Hematopoietic multipotent progenitor cell treated with erythropoietin and hydrocortisone succinate and interleukin-3 and kit ligand, for 15 days (in vitro differentiated cells): ENCODE measurements around the gene TM4SF18.

Source experiments
- DNase-seq: peaks from one replicate; pipeline ENCODE4 v3.0.0-alpha.2; 2015; ENCODE audit warnings: low spot score

Gene TM4SF18

GRCh38 chr3:149330609-149331331, 2.7 kb downstream of the TM4SF18 start:
- no peak for DNase-seq

- DNase-seq = no peak
Observed at GRCh38 chr3:149327156-149327555, 6.3 kb downstream of the TM4SF18 start.

GRCh38 chr3:149325581-149325980, 7.9 kb downstream of the TM4SF18 start:
- no peak for DNase-seq

GRCh38 chr3:149324332-149324731, 9.1 kb downstream of the TM4SF18 start:
- DNase-seq = no peak

GRCh38 chr3:149321640-149322039, 11.8 kb downstream of the TM4SF18 start:
- DNase-seq = no peak

GRCh38 chr3:149321136-149321535, 12.3 kb downstream of the TM4SF18 start:
- DNase-seq = no peak

GRCh38 chr3:149319750-149320149, 13.7 kb downstream of the TM4SF18 start:
- DNase-seq = no peak

GRCh38 chr3:149317072-149317471, 16.4 kb downstream of the TM4SF18 start:
- DNase-seq = no peak

- DNase-seq = no peak
Observed at GRCh38 chr3:149316437-149316836, 17.0 kb downstream of the TM4SF18 start.

- DNase-seq = no peak
Observed at GRCh38 chr3:149315694-149316093, 17.7 kb downstream of the TM4SF18 start.

- DNase-seq = no peak
Observed at GRCh38 chr3:149314807-149315578, 18.4 kb downstream of the TM4SF18 start.

- no peak for DNase-seq
Observed at GRCh38 chr3:149313542-149313941, 19.9 kb downstream of the TM4SF18 start.

GRCh38 chr3:149310796-149311534, 22.5 kb downstream of the TM4SF18 start:
- no peak for DNase-seq

- no peak for DNase-seq
Observed at GRCh38 chr3:149307435-149307783, 26.0 kb downstream of the TM4SF18 start.

GRCh38 chr3:149306751-149307434, 26.5 kb downstream of the TM4SF18 start:
- no peak for DNase-seq

- no peak for DNase-seq
Observed at GRCh38 chr3:149305376-149305775, 28.1 kb downstream of the TM4SF18 start.

GRCh38 chr3:149299938-149300801, 33.3 kb downstream of the TM4SF18 start:
- no peak for DNase-seq

GRCh38 chr3:149296972-149297371, 36.5 kb downstream of the TM4SF18 start:
- DNase-seq = no peak

GRCh38 chr3:149292666-149293065, 40.8 kb downstream of the TM4SF18 start:
- DNase-seq = no peak

- DNase-seq = peak; percentile 54
Observed at GRCh38 chr3:149291178-149291577, 42.3 kb downstream of the TM4SF18 start.

GRCh38 chr3:149288655-149289054, 44.8 kb downstream of the TM4SF18 start:
- no peak for DNase-seq
